GM23338 (cell line): ENCODE data around the gene RGS6.

Experiments used
- CTCF ChIP-seq, 2 experiments: fragments of 200-600 bp in 1 of 2; sonication (generic) in 1 of 2; conservative IDR thresholded peaks; 2 replicates each; pipeline versions ENCODE4 v1.5.1 to v1.6.1; 2016 to 2017; ENCODE audit warnings: antibody characterized with exemption in 2 of 2, low read depth in 2 of 2, mild to moderate bottlenecking in 2 of 2, moderate library complexity in 1 of 2
- REST ChIP-seq: IDR thresholded peaks from one replicate; pipeline ENCODE4 v1.6.1; 2018; ENCODE audit warnings: antibody characterized with exemption; ENCODE audit not compliant: unreplicated experiment

GRCh38 chr14:72609205-72609916 is 677.1 kb downstream of the RGS6 start:
- TF ChIP-seq REST = no peak
- no peak for TF ChIP-seq CTCF (conservative IDR thresholded peaks at IDR 0.05; ENCODE audit: low read depth in 2 of 2)
